Neural progenitor cell (in vitro differentiated cells): Measurements from ENCODE around the gene CHST3. TPM values are rescaled to one million over a fixed set of nuclear protein-coding genes. Genes with fewer than 3 reads are reported as not detected.

ENCODE experiments used
- DNase-seq: peaks from one replicate; pipeline ENCODE4 v3.0.0-alpha.2; 2016; ENCODE audit warnings: low spot score
- H2AFZ ChIP-seq: fragments of 200-600 bp; sonication (generic); replicated peaks from 2 replicates; pipeline ENCODE4 v1.6.1; 2016; ENCODE audit warnings: antibody characterized with exemption
- H3F3A ChIP-seq: fragments of 200-600 bp; sonication (generic); 2 replicates; pipeline ENCODE4 v1.6.1; 2016; ENCODE audit warnings: antibody characterized with exemption, low read depth
- H3K27ac ChIP-seq: fragments of 200-600 bp; sonication (generic); 2 replicates; pipeline ENCODE4 v1.5.1; 2016; ENCODE audit warnings: mild to moderate bottlenecking
- H3K27me3 ChIP-seq: fragments of 200-600 bp; sonication (generic); 2 replicates; pipeline ENCODE4 v1.6.1; 2016; ENCODE audit warnings: mild to moderate bottlenecking, moderate library complexity
- H3K36me3 ChIP-seq: fragments of 200-600 bp; sonication (generic); 2 replicates; pipeline ENCODE4 v1.5.1; 2016
- H3K4me1 ChIP-seq: fragments of 200-600 bp; sonication (generic); 2 replicates; pipeline ENCODE4 v1.6.1; 2016; ENCODE audit warnings: mixed run types
- H3K4me2 ChIP-seq: fragments of 200-600 bp; sonication (generic); 2 replicates; pipeline ENCODE4 v1.6.1; 2016
- H3K4me3 ChIP-seq: fragments of 200-600 bp; sonication (generic); 2 replicates; pipeline ENCODE4 v1.5.1; 2016
- H3K79me2 ChIP-seq: fragments of 200-600 bp; sonication (generic); 2 replicates; pipeline ENCODE4 v1.6.1; 2016; ENCODE audit warnings: low read depth
- H3K9ac ChIP-seq: fragments of 200-600 bp; sonication (generic); 2 replicates; pipeline ENCODE4 v1.6.1; 2016
- H3K9me3 ChIP-seq: fragments of 200-600 bp; sonication (generic); 2 replicates; pipeline ENCODE4 v1.5.1; 2016; ENCODE audit warnings: low read depth
- H4K20me1 ChIP-seq: fragments of 200-600 bp; sonication (generic); 2 replicates; pipeline ENCODE4 v1.6.1; 2016; ENCODE audit warnings: low read depth
- H3K27ac Mint-ChIP-seq: 3 replicates; pipeline ENCODE4 v1.8.0; 2021; ENCODE audit warnings: mixed read lengths
- H3K27me3 Mint-ChIP-seq: 2 replicates; pipeline ENCODE4 v1.8.0; 2022; ENCODE audit warnings: low read depth, mild to moderate bottlenecking, inconsistent platforms, moderate library complexity, mixed read lengths; ENCODE audit not compliant: insufficient read depth
- H3K36me3 Mint-ChIP-seq: 3 replicates; pipeline ENCODE4 v1.8.0; 2021; ENCODE audit warnings: mixed read lengths
- H3K4me1 Mint-ChIP-seq: 3 replicates; pipeline ENCODE4 v1.8.0; 2021; ENCODE audit warnings: mixed read lengths
- H3K4me3 Mint-ChIP-seq: 3 replicates; pipeline ENCODE4 v1.8.0; 2021; ENCODE audit warnings: mild to moderate bottlenecking, moderate library complexity, mixed read lengths
- H3K9me3 Mint-ChIP-seq: 3 replicates; pipeline ENCODE4 v1.8.0; 2020; ENCODE audit warnings: mixed read lengths
- CTCF ChIP-seq: fragments of 200-600 bp; sonication (generic); IDR thresholded peaks from 2 replicates; pipeline ENCODE4 v1.5.1; 2017; ENCODE audit warnings: antibody characterized with exemption, mild to moderate bottlenecking
- EZH2 ChIP-seq: fragments of 200-600 bp; sonication (generic); IDR thresholded peaks from 2 replicates; pipeline ENCODE4 v1.6.1; 2017; ENCODE audit warnings: antibody characterized with exemption, mild to moderate bottlenecking, moderate library complexity
- EZH2phosphoT487 ChIP-seq: fragments of 200-600 bp; sonication (generic); IDR thresholded peaks from 2 replicates; pipeline ENCODE4 v1.6.1; 2017; ENCODE audit warnings: antibody characterized with exemption
- total RNA-seq: library from RNA; depleted of rRNA; stranded (reverse); fragments of >200 nt; gene quantifications from 2 replicates; pipeline ENCODE4 v1.2.3, GENCODE V29; 2015; ENCODE audit warnings: low replicate concordance

CHST3 gene
- total RNA-seq, 1 donor from 2014 or later, result 9.1 TPM

DNA sequence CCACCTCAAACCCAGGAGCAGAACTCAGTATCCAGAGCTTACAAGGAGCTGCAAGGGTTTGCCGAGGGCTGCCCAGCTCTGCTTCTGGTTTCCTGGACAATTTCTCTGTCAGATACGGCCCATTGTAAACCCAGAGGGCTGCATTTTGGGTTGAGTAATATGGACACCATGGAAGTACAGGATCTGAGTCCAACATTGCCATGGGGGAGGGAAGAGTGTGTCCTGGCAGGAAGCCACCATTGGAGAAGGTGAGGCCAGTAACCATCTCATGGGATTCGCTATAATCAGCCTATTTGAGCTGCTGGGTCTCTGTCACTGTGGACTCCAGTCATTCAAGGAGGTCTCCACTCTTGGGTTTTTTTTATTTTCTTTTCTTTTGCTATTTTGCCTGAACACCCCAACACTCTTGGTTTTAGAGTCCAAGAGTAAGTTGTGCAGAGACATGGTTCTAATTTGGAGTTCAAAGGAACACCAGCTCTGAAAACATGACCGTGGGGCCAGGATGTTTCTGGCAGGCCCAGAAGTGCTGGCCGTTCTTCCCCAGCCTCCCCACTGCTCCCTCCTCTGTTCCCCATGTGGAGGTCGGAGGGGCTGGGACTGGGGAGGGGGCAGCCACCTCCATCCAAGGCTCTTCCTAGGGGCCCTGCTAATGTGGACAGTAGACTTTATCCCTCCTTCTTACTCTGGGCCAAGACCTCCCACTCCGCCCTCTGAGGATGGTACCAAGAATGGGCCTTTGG is 46.2 kb downstream of the CHST3 start:
- peaks cover 50% of the 10 kb centered on the region for H3K4me1 Mint-ChIP-seq
- H3K27me3 ChIP-seq, result no peaks in the 10 kb centered on the region
- H2AFZ ChIP-seq, result no peak overlapping the region
- no peaks in the 10 kb centered on the region for H4K20me1 ChIP-seq
- H3K4me3 ChIP-seq, result no peak overlapping the region
- H3K9ac ChIP-seq, result no peak overlapping the region
- no peak overlapping the region for H3K27ac ChIP-seq
- H3K9me3 Mint-ChIP-seq, result no peaks in the 10 kb centered on the region
- H3K36me3 ChIP-seq, result no peaks in the 10 kb centered on the region
- peaks cover 14% of the 10 kb centered on the region for H3K36me3 Mint-ChIP-seq
- H3K4me1 ChIP-seq, result peaks cover 22% of the 10 kb centered on the region
- no peaks in the 10 kb centered on the region for H3K79me2 ChIP-seq
- H3K4me3 Mint-ChIP-seq, result peak overlapping the region; percentile 30
- H3F3A ChIP-seq, result no peaks in the 10 kb centered on the region
- TF ChIP-seq EZH2 (no peak), CTCF (no peak), EZH2phosphoT487 (no peak)
- DNase-seq, result no peak
- H3K27ac Mint-ChIP-seq, result peak overlapping the region; percentile 99
- no peaks in the 10 kb centered on the region for H3K9me3 ChIP-seq
- peaks cover 3% of the 10 kb centered on the region for H3K27me3 Mint-ChIP-seq
- no peak overlapping the region for H3K4me2 ChIP-seq

DNA sequence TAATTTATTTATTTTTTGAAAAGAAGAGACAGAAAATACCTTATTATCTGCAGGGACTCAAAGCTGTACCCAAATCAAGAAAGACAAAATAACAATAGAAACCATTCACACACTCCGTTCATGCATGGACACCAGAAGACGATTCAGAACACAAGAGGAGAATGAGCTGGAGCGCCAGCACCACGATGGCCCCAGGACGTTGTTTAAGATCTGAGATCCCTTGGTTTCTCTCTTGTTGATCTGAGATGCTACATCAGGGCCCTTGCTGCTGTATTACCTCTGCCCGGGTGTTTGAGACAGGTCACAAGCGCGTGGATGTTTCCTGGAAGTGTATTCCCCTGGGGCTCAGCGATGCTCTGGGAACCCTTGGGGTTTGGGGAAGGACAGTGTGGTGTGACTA is 46.8 kb downstream of the CHST3 start:
- no peak overlapping the region for H2AFZ ChIP-seq
- no peak for DNase-seq
- no peak overlapping the region for H3K9ac ChIP-seq
- Mint-ChIP-seq H3K36me3 (peaks cover 14% of the 10 kb centered on the region), H3K4me1 (peaks cover 50% of the 10 kb centered on the region), H3K27me3 (peaks cover 3% of the 10 kb centered on the region), H3K4me3 (no peak overlapping the region), H3K27ac (peak overlapping the region; percentile 8), H3K9me3 (no peaks in the 10 kb centered on the region)
- H3K4me3 ChIP-seq, result no peak overlapping the region
- H4K20me1 ChIP-seq, result no peaks in the 10 kb centered on the region
- TF ChIP-seq EZH2phosphoT487 (no peak), EZH2 (no peak), CTCF (no peak)
- no peaks in the 10 kb centered on the region for H3K27me3 ChIP-seq
- H3F3A ChIP-seq, result no peaks in the 10 kb centered on the region
- no peak overlapping the region for H3K4me2 ChIP-seq
- peaks cover 22% of the 10 kb centered on the region for H3K4me1 ChIP-seq
- no peaks in the 10 kb centered on the region for H3K36me3 ChIP-seq
- no peak overlapping the region for H3K27ac ChIP-seq
- no peaks in the 10 kb centered on the region for H3K9me3 ChIP-seq
- H3K79me2 ChIP-seq, result no peaks in the 10 kb centered on the region

GRCh38 chr10:72011468-72011867 is 47.3 kb downstream of the CHST3 start:
- TF ChIP-seq EZH2 (no peak), CTCF (no peak), EZH2phosphoT487 (no peak)
- no peak overlapping the region for H2AFZ ChIP-seq
- Mint-ChIP-seq H3K27me3 (peaks cover 3% of the 10 kb centered on the region), H3K4me3 (no peak overlapping the region), H3K36me3 (peaks cover 14% of the 10 kb centered on the region), H3K27ac (no peak overlapping the region), H3K9me3 (no peaks in the 10 kb centered on the region), H3K4me1 (peaks cover 50% of the 10 kb centered on the region)
- H3K4me2 ChIP-seq, result no peak overlapping the region
- no peaks in the 10 kb centered on the region for H4K20me1 ChIP-seq
- H3K27ac ChIP-seq, result no peak overlapping the region
- H3K79me2 ChIP-seq, result no peaks in the 10 kb centered on the region
- H3F3A ChIP-seq, result no peaks in the 10 kb centered on the region
- no peaks in the 10 kb centered on the region for H3K27me3 ChIP-seq
- H3K36me3 ChIP-seq, result no peaks in the 10 kb centered on the region
- H3K9me3 ChIP-seq, result no peaks in the 10 kb centered on the region
- peaks cover 22% of the 10 kb centered on the region for H3K4me1 ChIP-seq
- no peak overlapping the region for H3K9ac ChIP-seq
- no peak for DNase-seq
- H3K4me3 ChIP-seq, result no peak overlapping the region
